ENCODE measurements around the gene NPM1. TPM values are rescaled to one million over a fixed set of nuclear protein-coding genes. Genes with fewer than 3 reads are reported as not detected.
"Not testable (repeated sequence)": the region's sequence is repeated elsewhere in the genome, so short reads cannot be mapped to it uniquely, and the experiment has no call there.

Gene NPM1
- total and polyA plus RNA-seq, 4 donors: 496 to 4,113 (median 1,233) TPM

DNA sequence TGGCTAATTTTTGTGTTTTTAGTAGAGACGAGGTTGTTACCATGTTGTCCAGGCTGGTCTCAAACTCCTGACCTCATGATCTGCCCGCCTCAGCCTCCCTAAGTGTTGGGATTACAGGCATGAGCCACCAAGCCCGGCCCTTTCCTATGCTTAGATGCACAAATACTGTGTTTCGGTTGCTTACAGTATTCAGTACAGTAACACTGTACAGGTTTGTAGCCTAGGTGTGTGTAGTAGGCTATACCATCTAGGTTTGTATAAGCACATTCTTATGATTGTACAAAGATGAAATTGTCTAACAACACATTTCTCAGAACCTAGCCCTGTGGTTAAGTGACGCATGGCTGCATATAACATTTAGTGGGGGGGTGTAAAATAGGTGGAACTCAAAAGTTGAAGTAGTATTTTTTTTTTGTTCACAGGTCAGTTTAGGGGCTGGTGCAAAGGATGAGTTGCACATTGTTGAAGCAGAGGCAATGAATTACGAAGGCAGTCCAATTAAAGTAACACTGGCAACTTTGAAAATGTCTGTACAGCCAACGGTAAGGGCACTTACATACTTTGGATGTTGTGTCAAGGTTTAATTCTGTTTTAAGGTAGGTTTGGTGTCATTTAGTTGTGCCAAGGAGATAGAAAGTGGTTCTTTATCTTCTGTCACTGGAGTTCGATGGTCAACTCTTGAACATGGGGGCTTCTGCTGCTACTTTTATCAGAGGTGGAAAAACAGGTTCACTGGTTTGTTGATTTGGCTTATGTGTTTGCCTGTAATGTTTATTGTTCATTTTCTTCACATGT, 3.4 kb downstream of the NPM1 start:
- H3K4me1 ChIP-seq (ENCODE audit: control insufficient read depth in 1 of 2, insufficient read depth in 2 of 2, low read length in 2 of 2): peaks cover 0 to 7% of the 10 kb centered on the region in 2 donors
- H3K27me3 ChIP-seq (ENCODE audit: control insufficient read depth in 1 of 2, insufficient read depth in 2 of 2, low read length in 1 of 2): no peaks in the 10 kb centered on the region
- intact Hi-C loops (cut with DNase I): no loop called here
- DNase-seq (no peak), ATAC-seq (ENCODE audit: low FRiP score) (no peak)
- no peak overlapping the region for H3K4me3 ChIP-seq (ENCODE audit: low read length in 2 of 2)
- H3K9me3 ChIP-seq (ENCODE audit: control insufficient read depth, low read length): no peaks in the 10 kb centered on the region
- H3K27ac ChIP-seq (ENCODE audit: low read depth in 1 of 2, low read length in 2 of 2): no peak overlapping the region
- peaks cover 2 to 3% of the 10 kb centered on the region in 2 donors for H3K36me3 ChIP-seq (ENCODE audit: control insufficient read depth in 1 of 2, insufficient read depth in 2 of 2, low read length in 1 of 2)
- WGBS, 2 donors: 67 to 70% methylated on average over 8 of the region's 8 CpGs

DNA sequence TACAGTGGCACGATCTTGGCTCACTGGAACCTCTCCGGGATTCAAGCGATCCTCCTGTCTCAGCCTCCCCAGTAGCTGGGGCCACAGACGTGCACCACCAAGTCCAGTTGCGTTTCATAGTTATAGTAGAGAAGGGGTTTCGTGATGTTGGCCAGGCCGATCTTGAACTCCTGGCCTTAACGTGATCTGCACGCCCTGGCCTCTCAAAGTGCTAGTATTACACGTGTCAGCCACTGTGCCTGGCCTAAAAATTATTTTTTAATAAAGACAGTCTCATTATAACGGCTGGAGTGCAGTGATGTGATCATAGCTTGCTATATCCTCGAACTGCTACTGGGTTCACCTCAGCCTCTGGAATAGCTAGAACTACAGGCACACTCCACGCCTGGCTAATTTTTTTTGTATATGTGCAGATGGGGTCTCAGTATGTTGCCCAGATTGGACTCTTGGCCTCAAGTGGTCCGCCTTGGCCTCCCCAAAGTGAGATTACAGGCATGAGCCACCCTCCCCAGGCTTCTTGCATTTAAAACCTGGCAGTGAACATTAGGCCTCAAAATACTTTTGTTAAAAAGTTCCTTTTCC, 4.4 kb downstream of the NPM1 start:
- 78 to 82% methylated on average over 14 of the region's 14 CpGs for WGBS, 2 donors
- ATAC-seq (ENCODE audit: low FRiP score): no peak

DNA sequence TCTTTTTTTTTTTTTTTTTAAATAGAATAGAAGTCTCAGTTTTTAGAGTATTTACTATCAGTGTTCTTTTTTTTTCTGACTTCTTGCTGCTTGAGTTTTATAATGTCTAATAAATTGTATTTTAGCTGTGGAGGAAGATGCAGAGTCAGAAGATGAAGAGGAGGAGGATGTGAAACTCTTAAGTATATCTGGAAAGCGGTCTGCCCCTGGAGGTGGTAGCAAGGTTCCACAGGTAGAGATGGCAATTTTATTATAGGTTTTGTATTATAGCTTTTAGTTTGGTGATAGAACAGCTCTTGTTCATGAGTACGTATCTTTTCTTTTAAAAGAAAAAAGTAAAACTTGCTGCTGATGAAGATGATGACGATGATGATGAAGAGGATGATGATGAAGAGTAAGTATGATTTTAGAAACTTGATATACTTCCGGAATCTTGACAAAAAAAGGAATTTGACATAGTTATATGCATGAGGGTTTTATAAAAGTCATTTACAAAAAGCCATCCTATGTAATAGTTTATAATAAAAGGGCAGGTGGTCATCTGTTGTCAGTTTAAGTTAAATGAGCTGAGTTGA, 5.0 kb downstream of the NPM1 start:
- H3K9me3 ChIP-seq (ENCODE audit: control insufficient read depth, low read length): no peaks in the 10 kb centered on the region
- H3K36me3 ChIP-seq (ENCODE audit: control insufficient read depth in 1 of 2, insufficient read depth in 2 of 2, low read length in 1 of 2): peaks cover 2 to 3% of the 10 kb centered on the region in 2 donors
- no peaks in the 10 kb centered on the region for H3K27me3 ChIP-seq (ENCODE audit: control insufficient read depth in 1 of 2, insufficient read depth in 2 of 2, low read length in 1 of 2)
- ATAC-seq (ENCODE audit: low FRiP score) (no peak), DNase-seq (no peak)
- 90 to 93% methylated on average over 4 of the region's 4 CpGs for WGBS, 2 donors
- intact Hi-C loops (cut with DNase I): no loop called here
- no peak overlapping the region for H3K27ac ChIP-seq (ENCODE audit: low read depth in 1 of 2, low read length in 2 of 2)
- peaks cover 0 to 7% of the 10 kb centered on the region in 2 donors for H3K4me1 ChIP-seq (ENCODE audit: control insufficient read depth in 1 of 2, insufficient read depth in 2 of 2, low read length in 2 of 2)
- no peak overlapping the region for H3K4me3 ChIP-seq (ENCODE audit: low read length in 2 of 2)

More for the DNA sequence above, 4.4 kb downstream of the NPM1 start:
- Histone ChIP-seq H3K27ac (ENCODE audit: low read depth in 1 of 2, low read length in 2 of 2) (no peak overlapping the region), H3K9me3 (ENCODE audit: control insufficient read depth, low read length) (no peaks in the 10 kb centered on the region), H3K36me3 (ENCODE audit: control insufficient read depth in 1 of 2, insufficient read depth in 2 of 2, low read length in 1 of 2) (peaks cover 2 to 3% of the 10 kb centered on the region in 2 donors), H3K4me1 (ENCODE audit: control insufficient read depth in 1 of 2, insufficient read depth in 2 of 2, low read length in 2 of 2) (peaks cover 0 to 7% of the 10 kb centered on the region in 2 donors), H3K27me3 (ENCODE audit: control insufficient read depth in 1 of 2, insufficient read depth in 2 of 2, low read length in 1 of 2) (no peaks in the 10 kb centered on the region), H3K4me3 (ENCODE audit: low read length in 2 of 2) (no peak overlapping the region)
- intact Hi-C loops (cut with DNase I): no loop called here
- peak in 1 of 2 donors; percentile 47 for DNase-seq

DNA sequence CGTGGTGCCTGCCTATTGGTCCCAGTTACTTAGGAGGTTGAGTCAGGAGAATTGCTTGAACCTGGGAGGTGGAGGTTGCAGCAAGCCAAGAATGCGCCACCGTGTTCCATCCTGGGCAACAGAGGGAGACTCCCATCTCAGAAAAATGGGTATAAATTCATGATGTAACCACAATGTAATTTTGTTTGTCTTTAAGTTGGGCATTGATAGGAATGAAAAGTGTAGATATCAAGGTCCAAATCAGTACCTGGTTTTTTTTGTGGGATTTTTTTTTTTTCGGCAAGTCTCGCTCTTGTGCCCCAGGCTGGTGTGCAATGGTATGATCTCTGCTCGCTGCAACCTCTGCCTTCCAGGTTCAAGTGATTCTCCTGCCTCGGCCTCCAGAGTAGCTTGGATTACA, 7.4 kb downstream of the NPM1 start:
- Histone ChIP-seq H3K9me3 (ENCODE audit: control insufficient read depth, low read length) (no peaks in the 10 kb centered on the region), H3K4me1 (ENCODE audit: control insufficient read depth in 1 of 2, insufficient read depth in 2 of 2, low read length in 2 of 2) (peaks cover 0 to 7% of the 10 kb centered on the region in 2 donors), H3K27me3 (ENCODE audit: control insufficient read depth in 1 of 2, insufficient read depth in 2 of 2, low read length in 1 of 2) (no peaks in the 10 kb centered on the region), H3K36me3 (ENCODE audit: control insufficient read depth in 1 of 2, insufficient read depth in 2 of 2, low read length in 1 of 2) (peaks cover 2 to 3% of the 10 kb centered on the region in 2 donors), H3K27ac (ENCODE audit: low read depth in 1 of 2, low read length in 2 of 2) (no peak overlapping the region), H3K4me3 (ENCODE audit: low read length in 2 of 2) (no peak overlapping the region)
- ATAC-seq (ENCODE audit: low FRiP score): no peak
- no peak for DNase-seq
- whole genome bisulfite sequencing, 2 donors: 94% methylated on average over 7 of the region's 7 CpGs
- intact Hi-C loops (cut with DNase I): no loop called here

DNA sequence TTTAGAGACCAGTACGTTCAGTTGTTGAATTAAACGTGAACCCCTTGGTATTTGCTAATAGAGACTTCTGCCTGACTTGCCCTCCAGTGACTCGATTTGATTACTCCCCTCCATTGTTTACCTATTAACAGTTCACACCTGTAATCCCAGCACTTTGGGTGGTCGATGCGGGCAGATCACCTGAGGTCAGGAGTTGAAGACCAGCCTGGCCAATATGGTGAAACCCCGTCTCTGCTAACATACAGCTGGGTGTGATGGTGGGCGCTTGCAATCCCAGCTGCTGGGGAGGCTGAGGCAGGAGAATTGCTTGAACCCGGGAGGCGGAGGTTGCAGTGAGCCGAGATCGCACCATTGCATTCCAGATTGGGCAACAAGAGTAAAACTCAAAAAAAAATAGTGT, 8.9 kb downstream of the NPM1 start:
- H3K27ac ChIP-seq (ENCODE audit: low read depth in 1 of 2, low read length in 2 of 2); H3K27me3 ChIP-seq (ENCODE audit: control insufficient read depth in 1 of 2, insufficient read depth in 2 of 2, low read length in 1 of 2); H3K4me3 ChIP-seq (ENCODE audit: low read length in 2 of 2); H3K4me1 ChIP-seq (ENCODE audit: control insufficient read depth in 1 of 2, insufficient read depth in 2 of 2, low read length in 2 of 2); ATAC-seq (ENCODE audit: low FRiP score); H3K36me3 ChIP-seq (ENCODE audit: control insufficient read depth in 1 of 2, insufficient read depth in 2 of 2, low read length in 1 of 2); intact Hi-C loops (cut with DNase I); H3K9me3 ChIP-seq (ENCODE audit: control insufficient read depth, low read length); DNase-seq: not testable (repeated sequence)
- 87 to 90% methylated on average over 11 of the region's 11 CpGs for WGBS, 2 donors

DNA sequence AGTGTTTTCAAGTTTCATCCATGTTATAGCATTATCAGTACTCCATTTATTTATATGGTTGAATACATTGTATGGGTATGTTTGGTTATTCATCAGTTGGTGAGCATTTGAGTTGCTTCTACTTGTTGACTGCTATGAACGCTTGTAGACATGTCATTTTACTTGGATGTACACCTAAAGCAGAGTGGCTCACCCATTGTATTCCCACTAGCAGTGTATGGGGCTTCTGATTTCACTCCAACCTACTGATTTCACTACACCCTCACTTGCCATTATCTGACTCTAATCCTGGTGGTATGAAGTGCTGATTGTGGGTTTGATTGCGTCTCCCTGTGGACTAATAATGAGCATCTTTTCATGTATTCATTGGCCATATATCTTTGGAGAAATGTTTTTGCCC, 9.5 kb downstream of the NPM1 start:
- Histone ChIP-seq H3K36me3 (ENCODE audit: control insufficient read depth in 1 of 2, insufficient read depth in 2 of 2, low read length in 1 of 2) (peaks cover 1 to 7% of the 10 kb centered on the region in 2 donors), H3K27ac (ENCODE audit: low read depth in 1 of 2, low read length in 2 of 2) (no peak overlapping the region), H3K9me3 (ENCODE audit: control insufficient read depth, low read length) (no peaks in the 10 kb centered on the region), H3K4me1 (ENCODE audit: control insufficient read depth in 1 of 2, insufficient read depth in 2 of 2, low read length in 2 of 2) (no peaks in the 10 kb centered on the region), H3K4me3 (ENCODE audit: low read length in 2 of 2) (no peak overlapping the region), H3K27me3 (ENCODE audit: control insufficient read depth in 1 of 2, insufficient read depth in 2 of 2, low read length in 1 of 2) (no peaks in the 10 kb centered on the region)
- 82 to 85% methylated on average over 2 of the region's 2 CpGs for WGBS, 2 donors
- no peak for ATAC-seq (ENCODE audit: low FRiP score)
- intact Hi-C loops (cut with DNase I): no loop called here
- no peak for DNase-seq

DNA sequence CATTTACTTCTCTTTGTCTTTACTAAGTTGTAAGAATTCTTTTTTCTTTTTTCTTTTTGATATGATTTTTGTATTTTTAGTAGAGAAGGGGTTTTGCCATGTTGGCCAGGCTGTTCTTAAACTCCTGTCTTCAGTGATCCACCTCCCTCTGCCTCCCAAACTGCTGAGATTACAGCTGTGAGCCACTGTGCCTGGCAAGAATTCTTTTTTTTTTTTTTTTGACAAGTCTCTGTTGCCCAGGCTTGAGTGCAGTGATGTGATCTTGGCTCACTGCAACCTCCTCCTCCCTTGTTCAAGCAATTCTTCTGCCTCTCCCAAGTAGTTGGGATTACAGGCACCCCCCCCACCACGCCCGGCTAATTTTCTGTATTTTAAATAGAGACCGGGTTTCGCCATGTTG, 9.9 kb downstream of the NPM1 start:
- no peak overlapping the region for H3K27ac ChIP-seq (ENCODE audit: low read depth in 1 of 2, low read length in 2 of 2)
- no peaks in the 10 kb centered on the region for H3K9me3 ChIP-seq (ENCODE audit: control insufficient read depth, low read length)
- H3K4me3 ChIP-seq (ENCODE audit: low read length in 2 of 2): no peak overlapping the region
- DNase-seq (no peak), ATAC-seq (ENCODE audit: low FRiP score) (no peak)
- intact Hi-C loops (cut with DNase I): no loop called here
- H3K27me3 ChIP-seq (ENCODE audit: control insufficient read depth in 1 of 2, insufficient read depth in 2 of 2, low read length in 1 of 2): no peaks in the 10 kb centered on the region
- no peaks in the 10 kb centered on the region for H3K4me1 ChIP-seq (ENCODE audit: control insufficient read depth in 1 of 2, insufficient read depth in 2 of 2, low read length in 2 of 2)
- 95 to 97% methylated on average over 4 of the region's 4 CpGs for WGBS, 2 donors
- H3K36me3 ChIP-seq (ENCODE audit: control insufficient read depth in 1 of 2, insufficient read depth in 2 of 2, low read length in 1 of 2): peaks cover 0 to 7% of the 10 kb centered on the region in 2 donors

DNA sequence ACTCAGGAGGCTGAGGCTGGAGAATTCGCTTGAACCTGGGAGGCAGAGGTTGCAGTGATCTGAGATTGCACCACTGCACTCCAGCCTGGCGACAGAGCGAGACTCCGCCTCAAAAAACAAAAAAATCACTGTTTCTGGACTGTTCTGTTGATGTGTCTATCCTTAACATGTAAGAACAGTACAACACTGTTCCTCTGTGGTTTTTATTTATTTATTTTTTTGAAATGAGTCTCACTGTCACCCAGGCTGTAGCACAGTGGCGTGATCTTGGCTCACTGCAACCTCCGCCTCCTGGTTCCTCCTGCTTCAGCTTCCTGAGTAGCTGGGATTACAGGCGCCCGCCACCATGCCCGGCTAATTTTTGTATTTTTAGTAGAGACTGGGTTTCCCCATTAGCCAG, 11.0 kb downstream of the NPM1 start:
- DNase-seq; H3K27me3 ChIP-seq (ENCODE audit: control insufficient read depth in 1 of 2, insufficient read depth in 2 of 2, low read length in 1 of 2); H3K4me3 ChIP-seq (ENCODE audit: low read length in 2 of 2); H3K36me3 ChIP-seq (ENCODE audit: control insufficient read depth in 1 of 2, insufficient read depth in 2 of 2, low read length in 1 of 2); intact Hi-C loops (cut with DNase I); ATAC-seq (ENCODE audit: low FRiP score); H3K9me3 ChIP-seq (ENCODE audit: control insufficient read depth, low read length); H3K27ac ChIP-seq (ENCODE audit: low read depth in 1 of 2, low read length in 2 of 2); H3K4me1 ChIP-seq (ENCODE audit: control insufficient read depth in 1 of 2, insufficient read depth in 2 of 2, low read length in 2 of 2): not testable (repeated sequence)
- 93 to 95% methylated on average over 9 of the region's 9 CpGs for WGBS, 2 donors

DNA sequence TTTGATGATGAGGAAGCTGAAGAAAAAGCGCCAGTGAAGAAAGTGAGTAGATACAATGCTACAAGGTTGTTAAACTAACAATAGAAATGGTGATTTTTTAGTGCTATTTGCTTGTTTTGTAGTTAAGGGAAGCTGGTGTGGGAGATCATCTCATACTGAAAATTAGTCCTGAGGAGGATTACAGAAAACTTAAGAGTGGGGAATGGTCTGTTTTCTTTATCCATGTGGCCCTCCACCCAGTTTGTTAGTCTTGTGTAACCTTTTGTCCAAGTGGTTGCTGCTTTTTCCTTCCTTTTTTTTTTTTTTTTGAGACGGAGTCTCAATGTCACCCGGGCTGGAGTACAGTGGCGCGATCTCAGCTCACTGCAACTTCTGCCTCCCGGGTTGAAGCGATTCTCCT, 12.5 kb downstream of the NPM1 start:
- intact Hi-C loops (cut with DNase I): no loop called here
- no peaks in the 10 kb centered on the region for H3K4me1 ChIP-seq (ENCODE audit: control insufficient read depth in 1 of 2, insufficient read depth in 2 of 2, low read length in 2 of 2)

More for the DNA sequence above, 12.5 kb downstream of the NPM1 start:
- DNase-seq (no peak), ATAC-seq (ENCODE audit: low FRiP score) (no peak)
- Histone ChIP-seq H3K27me3 (ENCODE audit: control insufficient read depth in 1 of 2, insufficient read depth in 2 of 2, low read length in 1 of 2) (no peaks in the 10 kb centered on the region), H3K9me3 (ENCODE audit: control insufficient read depth, low read length) (no peaks in the 10 kb centered on the region), H3K36me3 (ENCODE audit: control insufficient read depth in 1 of 2, insufficient read depth in 2 of 2, low read length in 1 of 2) (peaks cover 0 to 4% of the 10 kb centered on the region in 2 donors), H3K4me3 (ENCODE audit: low read length in 2 of 2) (no peak overlapping the region), H3K27ac (ENCODE audit: low read depth in 1 of 2, low read length in 2 of 2) (no peak overlapping the region)
- WGBS, 2 donors: 88 to 90% methylated on average over 7 of the region's 7 CpGs

All from aorta (tissue), 5 donors.